C4-2B (cell line): Measurements from ENCODE around the gene LONRF2.
"Not testable (repeated sequence)": the region's sequence is repeated elsewhere in the genome, so short reads cannot be mapped to it uniquely, and the experiment has no call there.

ENCODE experiments used
- H3K27ac ChIP-seq: fragments of 450-650 bp; 2 replicates; pipeline ENCODE4 v1.5.1; 2017
- ZFX ChIP-seq: fragments of 450-650 bp; IDR thresholded peaks from 2 replicates; pipeline ENCODE4 v1.6.1; 2017
- TF ChIP-seq, protein P1 (sequence below): fragments of 450-650 bp; conservative IDR thresholded peaks from 2 replicates; pipeline ENCODE4 v1.5.1; 2017; ENCODE audit warnings: mild to moderate bottlenecking

The LONRF2 gene

DNA sequence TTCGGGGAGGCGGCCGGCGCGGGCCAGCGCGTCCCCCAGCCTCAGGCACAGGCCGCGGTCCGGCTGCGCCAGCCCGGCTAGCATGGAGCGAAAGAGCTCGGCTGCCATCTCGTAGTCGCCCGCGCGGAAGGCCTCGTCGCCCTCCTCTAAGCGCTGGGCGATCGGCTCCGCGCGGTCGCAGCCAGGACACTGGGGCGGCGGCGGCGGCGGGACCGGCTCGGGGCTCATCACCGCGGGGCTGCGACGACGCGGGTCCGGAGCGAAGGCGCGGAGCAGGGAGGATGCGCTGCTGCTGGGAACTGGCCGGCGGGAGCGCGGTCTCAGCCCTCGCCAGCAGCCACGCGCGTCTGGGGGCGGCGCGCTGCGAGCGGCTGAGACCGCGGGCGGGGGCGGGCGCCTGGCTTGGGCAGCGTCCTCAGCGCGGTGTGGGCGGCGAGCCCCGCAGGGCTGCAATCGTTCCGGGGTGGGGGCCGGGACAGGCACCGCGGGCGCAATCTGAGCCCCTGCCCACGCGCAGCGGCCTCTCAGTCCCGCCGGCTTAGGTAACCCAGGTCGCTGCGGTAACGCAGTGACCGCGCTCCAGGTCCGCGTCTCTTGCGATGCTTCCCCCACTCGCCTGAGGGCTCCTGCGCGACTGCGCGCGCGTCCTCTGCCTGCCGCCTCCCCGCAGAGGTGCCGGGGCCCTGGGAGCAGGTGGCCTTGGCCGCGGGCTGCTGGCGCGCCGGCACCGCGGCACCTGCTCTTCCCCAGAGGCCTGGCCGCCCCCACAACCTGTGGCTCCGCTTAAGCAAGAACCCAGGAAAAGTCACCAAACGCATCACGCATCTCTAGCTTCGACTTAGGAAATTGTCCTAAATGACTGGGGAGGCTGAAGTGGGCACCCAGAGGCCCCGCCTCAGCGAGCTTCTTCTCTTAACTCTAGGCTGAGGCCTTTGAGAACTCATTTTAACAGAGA lies at the start of gene LONRF2:
Gene LONRF2, minus strand, starts transcription at position 636 of the 955 bp plus-strand sequence. Its CDS starts 408 bp downstream, at position 228.
- TF ChIP-seq, protein P1, sequence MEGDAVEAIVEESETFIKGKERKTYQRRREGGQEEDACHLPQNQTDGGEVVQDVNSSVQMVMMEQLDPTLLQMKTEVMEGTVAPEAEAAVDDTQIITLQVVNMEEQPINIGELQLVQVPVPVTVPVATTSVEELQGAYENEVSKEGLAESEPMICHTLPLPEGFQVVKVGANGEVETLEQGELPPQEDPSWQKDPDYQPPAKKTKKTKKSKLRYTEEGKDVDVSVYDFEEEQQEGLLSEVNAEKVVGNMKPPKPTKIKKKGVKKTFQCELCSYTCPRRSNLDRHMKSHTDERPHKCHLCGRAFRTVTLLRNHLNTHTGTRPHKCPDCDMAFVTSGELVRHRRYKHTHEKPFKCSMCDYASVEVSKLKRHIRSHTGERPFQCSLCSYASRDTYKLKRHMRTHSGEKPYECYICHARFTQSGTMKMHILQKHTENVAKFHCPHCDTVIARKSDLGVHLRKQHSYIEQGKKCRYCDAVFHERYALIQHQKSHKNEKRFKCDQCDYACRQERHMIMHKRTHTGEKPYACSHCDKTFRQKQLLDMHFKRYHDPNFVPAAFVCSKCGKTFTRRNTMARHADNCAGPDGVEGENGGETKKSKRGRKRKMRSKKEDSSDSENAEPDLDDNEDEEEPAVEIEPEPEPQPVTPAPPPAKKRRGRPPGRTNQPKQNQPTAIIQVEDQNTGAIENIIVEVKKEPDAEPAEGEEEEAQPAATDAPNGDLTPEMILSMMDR, result no peak
- peak; percentile 27; the same call in 1 of the 2 replicates for TF ChIP-seq ZFX
- no peak within 1 kb of the TSS for H3K27ac ChIP-seq

DNA sequence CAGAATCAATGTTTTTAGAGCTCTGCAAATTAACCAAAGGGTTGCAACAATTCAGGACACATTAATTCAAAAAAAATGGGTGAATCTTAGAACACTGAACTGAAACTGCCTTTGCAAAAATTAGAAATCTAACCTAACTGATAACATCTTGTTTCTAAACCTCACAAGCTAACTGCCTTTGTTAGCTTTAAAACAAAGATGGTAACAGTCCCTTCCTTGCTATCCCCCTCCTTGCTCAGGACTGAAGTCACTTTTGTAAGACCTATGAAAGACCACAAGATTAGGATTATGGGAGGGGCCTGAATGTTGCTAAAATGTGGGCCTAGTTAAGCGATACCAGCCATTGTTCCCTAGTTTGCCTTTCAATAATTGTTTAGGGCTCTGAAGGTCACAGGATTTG lies 44.9 kb upstream of the LONRF2 start:
- no peak overlapping the region for H3K27ac ChIP-seq

DNA sequence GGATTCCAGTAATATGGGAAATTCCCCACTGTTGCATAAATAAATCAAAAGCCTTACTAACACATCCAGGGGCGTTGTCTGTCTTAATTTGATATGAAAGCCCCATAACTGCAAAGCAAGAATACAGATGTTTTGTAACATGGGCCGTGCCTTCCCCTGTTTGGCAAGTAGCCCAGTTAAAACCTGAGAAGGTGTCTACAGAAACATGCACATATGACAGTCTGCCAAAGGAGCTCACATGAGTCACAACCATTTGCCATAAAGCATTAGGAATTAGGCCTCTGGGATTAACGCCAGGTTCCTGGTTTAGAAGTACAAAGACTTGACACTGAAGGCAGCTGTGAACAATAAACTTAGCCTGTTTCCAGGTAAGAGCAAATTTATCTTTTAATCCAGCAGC lies 43.1 kb upstream of the LONRF2 start:
- no peak overlapping the region for H3K27ac ChIP-seq
- TF ChIP-seq ZFX, result no peak
- TF ChIP-seq, protein P1, result no peak

More for the DNA sequence above, 44.9 kb upstream of the LONRF2 start:
- no peak for TF ChIP-seq ZFX
- TF ChIP-seq, protein P1, result no peak

DNA sequence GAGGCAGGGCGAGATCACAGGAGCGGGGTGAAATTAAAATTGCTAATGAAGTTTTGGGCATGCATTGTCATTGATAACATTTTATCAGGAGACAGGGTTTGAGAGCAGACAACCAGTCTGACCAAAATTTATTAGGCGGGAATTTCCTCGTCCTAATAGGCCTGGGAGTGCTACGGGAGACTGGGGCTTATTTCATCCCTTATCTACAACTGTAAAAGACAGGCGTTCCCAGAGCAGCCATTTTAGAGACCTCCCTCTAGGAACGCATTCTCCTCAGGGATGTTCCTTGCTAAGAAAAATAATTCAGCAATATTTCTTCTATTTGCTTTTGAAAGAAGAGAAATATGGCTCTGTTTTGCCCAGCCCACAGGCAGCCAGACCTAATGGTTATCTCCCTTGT lies 40.0 kb upstream of the LONRF2 start:
- not testable (repeated sequence) for H3K27ac ChIP-seq

DNA sequence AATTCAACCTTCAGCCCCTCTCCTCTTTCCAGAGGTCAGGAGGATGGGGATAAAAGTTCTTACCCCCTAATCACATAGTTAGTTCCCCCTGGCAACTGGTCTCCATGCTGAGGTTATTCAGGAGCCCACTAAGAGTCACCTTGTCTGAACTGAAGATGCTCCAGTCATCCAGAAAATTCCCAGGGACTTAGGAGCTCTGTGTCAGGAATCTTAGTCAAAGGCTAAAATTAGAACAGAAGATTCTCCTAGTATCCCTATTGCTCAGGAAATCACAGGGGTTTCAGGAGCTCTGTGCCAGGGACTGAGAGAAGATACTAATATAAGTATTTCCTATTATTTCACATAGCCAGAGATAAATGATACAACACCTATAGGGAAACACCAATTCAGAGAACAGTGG lies 37.3 kb upstream of the LONRF2 start:
- H3K27ac ChIP-seq, result no peak overlapping the region
- TF ChIP-seq ZFX, result no peak
- TF ChIP-seq, protein P1, result no peak

DNA sequence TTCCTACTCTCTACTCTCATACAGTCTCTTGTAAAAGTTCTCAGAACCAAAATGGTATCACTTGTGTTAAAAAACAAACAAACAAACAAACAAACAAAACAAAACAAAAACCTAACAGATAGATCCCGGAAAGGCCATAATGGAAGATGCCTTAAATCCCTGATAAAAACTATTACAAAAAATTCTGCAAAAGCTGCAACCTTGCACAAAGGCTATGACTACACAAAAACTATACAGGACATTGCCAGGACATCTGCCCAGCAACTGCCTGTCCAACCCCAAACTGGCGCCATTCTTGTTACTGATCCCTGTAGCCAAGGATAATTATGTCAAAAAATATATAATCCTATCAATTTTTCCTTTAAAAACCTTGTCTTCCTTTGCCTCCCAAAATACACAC lies 36.3 kb upstream of the LONRF2 start:
- no peak for TF ChIP-seq ZFX
- TF ChIP-seq, protein P1, result no peak
- no peak overlapping the region for H3K27ac ChIP-seq

DNA sequence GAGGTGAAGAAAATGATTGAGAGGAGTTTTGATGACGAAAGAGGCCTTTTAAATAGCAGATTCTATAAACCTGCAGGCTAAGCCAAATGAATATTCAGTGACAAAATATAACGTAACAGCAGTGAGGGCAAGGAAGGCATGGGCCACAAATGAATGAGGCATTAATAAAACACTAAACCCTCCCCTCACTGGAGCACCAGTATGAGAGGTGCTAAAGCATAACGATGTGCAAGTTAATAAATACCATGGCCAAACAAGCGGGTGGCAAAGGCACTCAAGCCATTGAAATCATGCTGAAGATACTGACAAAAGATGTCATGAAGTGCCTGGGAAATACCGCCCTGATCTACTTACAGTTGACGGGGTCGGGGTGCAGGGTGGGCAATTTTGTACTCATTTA lies 30.2 kb upstream of the LONRF2 start:
- H3K27ac ChIP-seq, result no peak overlapping the region
- TF ChIP-seq ZFX, result no peak
- TF ChIP-seq, protein P1, result no peak

DNA sequence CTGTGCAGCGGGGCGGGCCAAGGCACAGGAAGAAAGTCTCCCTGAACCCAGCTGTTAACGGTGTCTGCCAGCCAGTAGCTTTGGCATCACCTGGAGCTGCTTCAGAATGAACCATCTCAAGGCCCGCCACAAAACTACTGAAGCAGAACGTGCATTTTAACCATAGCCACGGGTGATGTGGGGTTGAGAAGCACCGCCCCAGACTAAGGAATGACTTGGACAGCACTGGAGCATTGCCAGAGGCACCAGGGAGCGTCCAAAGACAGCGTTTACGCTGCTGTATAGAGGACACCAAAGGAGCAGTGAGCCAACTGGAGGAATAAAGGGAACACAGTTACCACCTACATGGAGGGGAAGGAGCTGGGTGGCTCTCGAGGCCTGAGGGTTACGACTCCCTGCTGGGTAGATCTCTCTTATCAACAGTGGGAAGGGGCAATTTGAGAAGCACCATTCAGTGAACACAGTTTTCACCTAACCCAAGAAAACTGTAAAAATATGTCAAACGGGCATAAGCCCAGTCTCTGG lies 28.4 kb upstream of the LONRF2 start:
- no peak overlapping the region for H3K27ac ChIP-seq

DNA sequence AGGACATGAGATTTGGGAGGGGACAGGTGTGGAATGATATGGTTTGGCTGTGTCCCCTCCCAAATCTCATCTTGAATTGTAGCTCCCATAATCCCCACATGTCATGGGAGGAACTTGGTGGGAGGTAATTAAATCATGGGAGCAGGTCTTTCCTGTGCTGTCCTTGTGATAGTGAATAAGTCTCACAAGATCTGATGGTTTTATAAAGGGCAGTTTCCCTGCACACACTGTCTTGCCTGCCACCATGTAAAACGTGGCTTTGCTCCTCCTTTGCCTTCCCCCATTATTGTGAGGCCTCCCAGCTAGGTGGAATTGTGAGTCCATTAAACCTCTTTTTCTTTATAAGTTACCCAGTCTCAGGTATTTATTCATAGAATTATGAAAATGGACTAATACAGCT lies 22.8 kb upstream of the LONRF2 start:
- H3K27ac ChIP-seq, result not testable (repeated sequence)

More for the DNA sequence above, 28.4 kb upstream of the LONRF2 start:
- TF ChIP-seq ZFX, result no peak
- TF ChIP-seq, protein P1, result no peak
